ENCODE data around the gene AP5B1.

Gene AP5B1

GRCh38 chr11:65780770-65781151, at the start of gene AP5B1:
Gene AP5B1 (minus strand): TSS chr11:65780976. CDS start chr11:65780591, 385 bp downstream.
- Histone ChIP-seq H4K20me1 (ENCODE audit: insufficient read depth) (peaks cover 3% of the 10 kb centered on the region; the same call in 1 of the 2 replicates), H3K9ac (peak within 1 kb of the TSS; percentile 80), H3K27ac (peak within 1 kb of the TSS; percentile 70), H3K4me1 (ENCODE audit: low read depth, poor library complexity, severe bottlenecking) (peaks cover 29% of the 10 kb centered on the region), H3K27me3 (ENCODE audit: insufficient read depth, low read depth) (no peaks in the 10 kb centered on the region; the same call in 1 of the 2 replicates), H3K36me3 (ENCODE audit: insufficient read depth) (no peaks in the 10 kb centered on the region), H3K4me2 (peak within 1 kb of the TSS; percentile 86), H3K4me3 (IDR thresholded peaks at IDR 0.05; ENCODE audit: insufficient read depth, low read depth, low read length) (no peak within 1 kb of the TSS), H2AFZ (ENCODE audit: low read depth) (peak within 1 kb of the TSS; percentile 57), H3K79me2 (ENCODE audit: insufficient read depth, low read depth) (peaks cover 20% of the 10 kb centered on the region; the same call in 1 of the 2 replicates)
- no peak for TF ChIP-seq CTCF (conservative IDR thresholded peaks at IDR 0.05; ENCODE audit: low read depth, low read length)

- H3K27ac ChIP-seq = no peak overlapping the region
- H3K79me2 ChIP-seq (ENCODE audit: insufficient read depth, low read depth) = no peaks in the 10 kb centered on the region
- no peak overlapping the region for H2AFZ ChIP-seq (ENCODE audit: low read depth)
- H3K9ac ChIP-seq = no peak overlapping the region
- no peak for TF ChIP-seq CTCF (conservative IDR thresholded peaks at IDR 0.05; ENCODE audit: low read depth, low read length)
- no peak overlapping the region for H3K4me3 ChIP-seq (IDR thresholded peaks at IDR 0.05; ENCODE audit: insufficient read depth, low read depth, low read length)
- no peaks in the 10 kb centered on the region for H3K36me3 ChIP-seq (ENCODE audit: insufficient read depth)
- no peak overlapping the region for H3K4me2 ChIP-seq
- H3K4me1 ChIP-seq (ENCODE audit: low read depth, poor library complexity, severe bottlenecking) = peaks cover 3% of the 10 kb centered on the region
- H3K27me3 ChIP-seq (ENCODE audit: insufficient read depth, low read depth) = peaks cover 16% of the 10 kb centered on the region
- no peaks in the 10 kb centered on the region for H4K20me1 ChIP-seq (ENCODE audit: insufficient read depth)
These were observed 48.7 kb upstream of the AP5B1 start for GRCh38 chr11:65829459-65829858.

- Histone ChIP-seq H3K4me2 (no peak overlapping the region), H3K27ac (no peak overlapping the region), H3K4me3 (IDR thresholded peaks at IDR 0.05; ENCODE audit: insufficient read depth, low read depth, low read length) (no peak overlapping the region), H3K36me3 (ENCODE audit: insufficient read depth) (no peaks in the 10 kb centered on the region), H2AFZ (ENCODE audit: low read depth) (no peak overlapping the region), H3K79me2 (ENCODE audit: insufficient read depth, low read depth) (no peaks in the 10 kb centered on the region), H3K4me1 (ENCODE audit: low read depth, poor library complexity, severe bottlenecking) (no peaks in the 10 kb centered on the region), H3K27me3 (ENCODE audit: insufficient read depth, low read depth) (peaks cover 16% of the 10 kb centered on the region), H4K20me1 (ENCODE audit: insufficient read depth) (no peaks in the 10 kb centered on the region), H3K9ac (no peak overlapping the region)
- no peak for TF ChIP-seq CTCF (conservative IDR thresholded peaks at IDR 0.05; ENCODE audit: low read depth, low read length)
These were observed 46.4 kb upstream of the AP5B1 start for GRCh38 chr11:65826984-65827735.

GRCh38 chr11:65822776-65823528, 42.2 kb upstream of the AP5B1 start:
- no peak overlapping the region for H3K4me3 ChIP-seq (IDR thresholded peaks at IDR 0.05; ENCODE audit: insufficient read depth, low read depth, low read length)
- H3K9ac ChIP-seq = no peak overlapping the region
- no peak overlapping the region for H3K27ac ChIP-seq
- no peak overlapping the region for H2AFZ ChIP-seq (ENCODE audit: low read depth)
- TF ChIP-seq CTCF (conservative IDR thresholded peaks at IDR 0.05; ENCODE audit: low read depth, low read length) = no peak
- H3K4me2 ChIP-seq = no peak overlapping the region
- no peaks in the 10 kb centered on the region for H3K27me3 ChIP-seq (ENCODE audit: insufficient read depth, low read depth)
- H3K79me2 ChIP-seq (ENCODE audit: insufficient read depth, low read depth) = no peaks in the 10 kb centered on the region
- H3K36me3 ChIP-seq (ENCODE audit: insufficient read depth) = no peaks in the 10 kb centered on the region
- peaks cover 6% of the 10 kb centered on the region for H3K4me1 ChIP-seq (ENCODE audit: low read depth, poor library complexity, severe bottlenecking)
- H4K20me1 ChIP-seq (ENCODE audit: insufficient read depth) = no peaks in the 10 kb centered on the region

Measured in KMS-11 (cell line).